Motor neuron (in vitro differentiated cells): ENCODE results near the gene ITGA2B. TPM values are rescaled to one million over a fixed set of nuclear protein-coding genes. Genes with fewer than 3 reads are reported as not detected.
"Not testable (repeated sequence)": the region's sequence is repeated elsewhere in the genome, so short reads cannot be mapped to it uniquely, and the experiment has no call there.

ENCODE experiments used
- ATAC-seq, 8 experiments: fragments of 200-7000 bp; cut with Tn5 transposase; replicated peaks in 6 of 8; 2 replicates each; pipeline ENCODE4 v1.8.0; 2021; ENCODE audit warnings: mild to moderate bottlenecking in 8 of 8, moderate library complexity in 8 of 8
- H3K27ac ChIP-seq, 2 donors: fragments of 250-450 bp; sonication (Bioruptor Pico); 2 replicates each; pipeline ENCODE4 v1.9.0; 2021; ENCODE audit warnings: antibody characterized with exemption in 2 of 2, mild to moderate bottlenecking in 2 of 2, moderate library complexity in 1 of 2
- H3K4me1 ChIP-seq, 2 donors: fragments of 250-450 bp; sonication (Bioruptor Pico); replicated peaks in 1 of 2; 2 replicates each; pipeline ENCODE4 v1.6.1; 2021; ENCODE audit warnings: antibody characterized with exemption in 2 of 2, mild to moderate bottlenecking in 2 of 2, moderate library complexity in 1 of 2
- H3K4me3 ChIP-seq, 5 donors: fragments of 250-450 bp; sonication (Bioruptor Pico); 2 replicates each; pipeline ENCODE4 v1.9.0; 2021; ENCODE audit warnings: antibody characterized with exemption in 5 of 5, mild to moderate bottlenecking in 5 of 5, moderate library complexity in 4 of 5
- WGBS, 10 experiments: fragments of 450-650 bp; shearing (Covaris generic); methylation state at CpG; one replicate each; pipeline ENCODE4 v1.0.0; 2022; 5-methylcytosine and 5-hydroxymethylcytosine counted together
- in situ Hi-C, 9 experiments: fragments of 400-800 bp; cut with MboI; loops; one replicate each; pipeline ENCODE4 v1.15.0; 2021; ENCODE audit warnings: low sequenced_read_pairs in 9 of 9, low pct_unique_long_range_greater_than_20kb in 2 of 9; ENCODE audit not compliant: unreplicated experiment in 9 of 9
- total RNA-seq, 8 experiments: library from RNA; unstranded; fragments of 300-600 nt; gene quantifications; 2 replicates each; pipeline versions ENCODE4 v1.2.3 to v1.2.4, GENCODE V29; 2022

The ITGA2B gene
- total RNA-seq, 8 experiments from 2014 or later: 0.38 to 3.4 (median 1.5) TPM

GRCh38 chr17:44375196-44376017 lies 14.0 kb downstream of the ITGA2B start:
- no peaks in the 10 kb centered on the region for H3K4me1 ChIP-seq
- H3K4me3 ChIP-seq: no peak overlapping the region
- in situ Hi-C loops: no loop called here
- WGBS, 10 experiments: 0 to 77% (median 30%) methylated on average over 1 to 7 of the region's 22 CpGs; no CpG with 5 or more reads in 4 of the 10 experiments
- H3K27ac ChIP-seq: no peak overlapping the region
- ATAC-seq: peak in 6 of 8 experiments; percentile 11 to 41 (median 20)

DNA sequence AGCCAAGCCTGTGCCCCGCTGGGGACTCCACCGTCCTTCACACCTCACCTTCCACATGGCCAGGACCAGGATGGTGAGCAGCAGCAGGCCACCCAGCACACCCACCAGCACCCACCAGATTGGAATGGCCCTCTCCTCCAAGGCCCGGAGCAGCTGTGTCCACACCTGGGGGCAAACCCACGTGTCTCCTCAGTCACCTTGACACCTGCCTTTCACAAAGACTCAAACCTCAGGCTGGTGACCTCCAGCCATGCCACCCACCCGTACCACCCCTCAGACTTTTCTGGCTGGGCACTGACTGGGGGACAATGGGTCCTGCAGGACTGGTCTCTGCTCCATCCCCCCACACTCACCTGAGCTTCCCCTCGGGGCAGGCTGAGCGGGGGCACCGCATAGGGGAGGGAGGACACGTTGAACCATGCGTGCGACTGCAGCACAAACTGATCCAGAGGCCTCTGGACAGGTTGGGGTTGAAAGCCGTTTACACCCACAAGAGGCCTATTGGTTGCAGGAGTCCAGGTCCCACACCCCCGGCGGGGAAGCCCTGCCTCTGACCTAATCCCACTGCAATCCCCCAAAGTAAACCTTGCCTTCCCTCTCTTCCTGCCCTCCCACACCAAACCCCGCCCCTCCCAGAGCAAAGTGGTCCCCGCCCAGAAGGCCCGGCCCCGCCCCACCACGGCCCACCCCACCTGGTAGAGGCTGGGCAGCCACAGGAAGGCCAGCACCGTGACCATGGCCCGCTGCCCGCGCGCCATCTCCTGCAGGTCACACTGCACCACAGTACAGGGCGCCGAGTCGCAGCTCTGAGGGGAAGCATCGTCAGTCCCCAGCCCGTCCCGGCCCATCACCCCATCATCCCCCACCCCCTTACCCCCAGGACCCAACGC lies 14.9 kb downstream of the ITGA2B start:
- H3K4me1 ChIP-seq: peaks cover 0 to 4% of the 10 kb centered on the region in 2 donors
- H3K4me3 ChIP-seq: no peak overlapping the region
- ATAC-seq: peak in 7 of 8 experiments; percentile 19 to 43 (median 32)
- H3K27ac ChIP-seq: no peak overlapping the region
- WGBS, 10 experiments: 80% methylated on average over 5 to 7 of the region's 31 CpGs; no CpG with 5 or more reads in 8 of the 10 experiments
- in situ Hi-C loops: no loop called here

DNA sequence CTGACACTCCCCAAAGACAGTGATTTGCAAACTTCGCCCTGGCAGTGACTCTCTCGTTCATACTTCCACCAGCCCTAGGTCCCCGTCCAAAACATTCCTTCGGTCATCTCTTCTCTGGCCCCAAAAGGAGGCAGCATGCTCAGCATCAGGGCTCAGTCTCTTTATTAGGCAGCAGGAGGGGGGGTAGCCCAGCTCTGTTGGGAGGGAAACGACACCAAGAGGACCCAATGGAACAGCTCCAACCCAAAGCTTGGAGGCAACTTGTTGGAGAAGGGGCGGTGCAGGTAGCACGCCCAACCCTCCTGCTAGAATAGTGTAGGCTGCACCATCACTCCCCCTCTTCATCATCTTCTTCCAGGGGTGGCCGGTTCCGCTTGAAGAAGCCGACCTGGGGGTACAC lies 17.4 kb downstream of the ITGA2B start:
- H3K4me1 ChIP-seq: peaks cover 0 to 9% of the 10 kb centered on the region in 2 donors
- H3K27ac ChIP-seq: no peak overlapping the region
- ATAC-seq: no peak
- no peak overlapping the region for H3K4me3 ChIP-seq
- WGBS, 10 experiments: 71 to 90% (median 77%) methylated on average over 2 to 6 of the region's 10 CpGs; no CpG with 5 or more reads in 3 of the 10 experiments
- in situ Hi-C loops: no loop called here

DNA sequence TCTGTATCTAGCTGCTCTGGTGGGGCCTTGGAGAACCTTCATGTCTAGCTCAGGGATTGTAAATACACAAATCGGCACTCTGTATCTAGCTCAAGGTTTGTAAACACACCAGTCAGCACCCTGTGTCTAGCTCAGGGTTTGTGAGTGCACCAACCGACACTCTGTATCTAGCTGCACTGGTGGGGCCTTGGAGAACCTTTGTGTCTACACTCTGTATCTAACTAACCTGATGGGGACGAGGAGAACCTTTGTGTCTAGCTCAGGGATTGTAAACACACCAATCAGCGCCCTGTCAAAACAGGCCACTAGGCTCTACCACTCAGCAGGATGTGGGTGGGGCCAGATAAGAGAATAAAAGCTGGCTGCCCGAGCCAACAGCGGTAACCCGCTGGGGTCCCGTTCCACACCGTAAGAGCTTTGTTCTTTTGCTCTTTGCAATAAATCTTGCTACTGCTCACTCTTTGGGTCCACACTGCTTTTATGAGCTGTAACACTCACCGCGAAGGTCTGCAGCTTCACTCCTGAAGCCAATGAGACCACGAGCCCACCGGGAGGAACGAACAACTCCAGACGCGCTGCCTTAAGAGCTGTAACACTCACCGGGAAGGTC lies 19.9 kb downstream of the ITGA2B start:
- H3K4me3 ChIP-seq: peak overlapping the region in 1 of 5 donors; percentile 4

GRCh38 chr17:44368391-44369243 lies 20.8 kb downstream of the ITGA2B start:
- H3K27ac ChIP-seq, ATAC-seq, in situ Hi-C loops, H3K4me3 ChIP-seq: not testable (repeated sequence)
- 47 to 100% (median 93%) methylated on average over 3 to 10 of the region's 42 CpGs; no CpG with 5 or more reads in 5 of the 10 experiments for WGBS, 10 experiments
- peaks cover 0 to 11% of the 10 kb centered on the region in 2 donors for H3K4me1 ChIP-seq

More for the DNA sequence above, 19.9 kb downstream of the ITGA2B start:
- 16 to 100% (median 41%) methylated on average over 1 to 6 of the region's 17 CpGs; no CpG with 5 or more reads in 4 of the 10 experiments for WGBS, 10 experiments
- Histone ChIP-seq H3K4me1 (peaks cover 0 to 11% of the 10 kb centered on the region in 2 donors), H3K27ac (peak overlapping the region in 1 of 2 donors; percentile 46)
- ATAC-seq, in situ Hi-C loops: not testable (repeated sequence)

DNA sequence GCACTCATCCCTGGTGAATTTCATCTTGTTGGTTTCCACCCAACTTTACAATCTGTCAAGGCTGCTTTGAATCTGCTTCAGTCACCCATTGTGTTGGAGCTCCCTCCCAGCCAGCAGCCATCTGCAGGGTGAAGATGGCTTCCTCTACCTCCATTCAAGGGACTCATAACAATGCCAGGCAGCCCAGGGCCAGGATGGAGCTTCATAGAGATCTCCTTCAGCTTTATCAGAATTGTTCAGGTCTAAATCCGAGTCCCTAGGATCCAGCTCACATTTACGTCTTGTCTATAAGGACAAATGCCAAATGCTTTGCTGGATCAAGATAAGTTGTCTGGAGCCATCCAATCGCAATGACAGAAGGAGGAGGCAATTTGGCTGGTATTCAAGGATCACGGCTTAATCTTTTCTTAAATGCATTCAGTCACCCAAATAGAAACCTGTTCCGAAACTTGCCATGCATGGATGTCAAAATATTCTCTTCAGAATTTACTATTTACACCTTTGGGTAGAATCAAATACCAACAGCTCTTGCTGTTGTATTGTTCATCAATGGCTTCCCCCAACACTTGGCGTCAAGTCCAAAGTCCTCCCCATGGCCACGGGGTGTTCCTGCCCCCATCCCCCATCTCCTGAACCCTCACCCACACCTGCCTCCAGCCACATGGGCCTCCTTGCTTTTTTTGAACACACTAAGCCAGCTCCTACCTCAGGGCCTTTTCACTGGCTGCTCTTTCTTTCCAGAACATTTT lies 22.0 kb downstream of the ITGA2B start:
- ATAC-seq: no peak
- 56 to 100% (median 92%) methylated on average over 1 to 6 of the region's 7 CpGs; no CpG with 5 or more reads in 1 of the 10 experiments for WGBS, 10 experiments
- in situ Hi-C loops: no loop called here
- no peak overlapping the region for H3K4me3 ChIP-seq
- H3K27ac ChIP-seq: no peak overlapping the region
- H3K4me1 ChIP-seq: peaks cover 0 to 11% of the 10 kb centered on the region in 2 donors

DNA sequence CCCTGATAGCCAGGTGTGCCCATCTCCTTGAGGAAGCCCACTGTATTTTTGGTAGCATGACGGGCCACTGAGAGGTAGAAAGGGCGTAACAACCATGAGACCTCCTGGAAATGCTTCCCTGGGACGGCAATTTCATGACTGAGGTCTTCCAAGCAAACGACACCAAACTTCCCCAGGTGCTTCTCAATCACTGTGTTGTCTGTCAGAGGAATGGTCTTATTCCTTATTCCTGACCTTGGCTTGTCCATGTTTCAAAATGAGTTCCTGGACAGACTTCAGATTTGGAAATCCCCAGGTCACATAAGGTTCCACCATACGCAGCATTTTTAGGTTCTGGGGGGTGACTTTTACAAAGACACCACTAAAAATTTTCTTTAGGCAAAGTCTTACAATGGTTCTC lies 24.4 kb downstream of the ITGA2B start:
- in situ Hi-C loops, H3K4me3 ChIP-seq, ATAC-seq, H3K27ac ChIP-seq: not testable (repeated sequence)
- peaks cover 23 to 35% of the 10 kb centered on the region in 2 donors for H3K4me1 ChIP-seq
- 64 to 100% (median 91%) methylated on average over 1 to 5 of the region's 5 CpGs; no CpG with 5 or more reads in 3 of the 10 experiments for WGBS, 10 experiments

GRCh38 chr17:44363613-44364159 lies 25.8 kb downstream of the ITGA2B start, which contains the start of gene FAM171A2:
Gene FAM171A2, minus strand, starts transcription at chr17:44363853. Its CDS starts 139 bp downstream, at chr17:44363714.
- in situ Hi-C loops: no loop called here
- Histone ChIP-seq H3K27ac (peak within 1 kb of the TSS; percentile 88 to 90), H3K4me1 (peaks cover 24 to 26% of the 10 kb centered on the region in 2 donors), H3K4me3 (peak within 1 kb of the TSS; percentile 70 to 93 (median 82))
- 13 to 50% methylated on average over 1 to 3 of the region's 63 CpGs; no CpG with 5 or more reads in 8 of the 10 experiments for WGBS, 10 experiments
- ATAC-seq: peak; percentile 70 to 89 (median 73)

DNA sequence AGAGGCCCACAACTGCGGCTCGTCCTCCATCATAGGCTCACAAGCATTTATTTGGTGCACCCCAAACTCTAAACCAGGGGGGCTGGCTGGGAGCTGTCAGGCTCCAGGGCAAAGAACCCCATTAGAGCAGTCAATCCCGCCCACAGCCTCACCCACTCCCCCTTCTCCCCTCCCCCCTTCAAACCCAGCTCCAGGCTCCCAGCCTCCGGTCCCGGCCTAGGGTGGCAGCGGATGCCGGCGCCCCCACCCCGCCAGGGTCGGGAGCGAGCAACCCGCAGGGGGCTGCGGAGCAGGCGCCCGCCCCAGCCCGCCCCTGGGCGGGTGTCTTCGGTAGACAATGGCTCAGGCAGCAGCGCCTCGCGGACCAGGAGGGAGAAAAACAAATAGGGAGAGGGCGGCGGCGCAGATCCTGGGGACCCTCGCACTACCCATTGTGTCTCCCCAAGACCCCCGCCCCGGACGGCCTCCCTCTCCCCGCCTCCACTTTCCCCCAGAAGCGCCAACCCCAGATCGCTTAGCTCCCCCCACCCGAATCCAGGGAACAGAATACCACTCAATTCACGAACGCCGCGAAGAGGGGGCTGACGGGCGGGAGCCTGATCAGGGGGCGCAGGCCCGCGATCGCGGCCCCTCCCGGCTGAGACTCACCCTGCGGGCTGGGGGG lies 26.4 kb downstream of the ITGA2B start:
- H3K4me1 ChIP-seq: peaks cover 24 to 26% of the 10 kb centered on the region in 2 donors
- H3K4me3 ChIP-seq: peak overlapping the region; percentile 70 to 93 (median 82)
- peak overlapping the region; percentile 88 to 90 for H3K27ac ChIP-seq
- WGBS, 10 experiments: no CpG with 5 or more reads among the region's 45 CpGs
- ATAC-seq: peak; percentile 27 to 68 (median 58)
- in situ Hi-C loops: no loop called here

- Histone ChIP-seq H3K27ac (peak overlapping the region; percentile 88 to 90), H3K4me1 (peaks cover 24 to 26% of the 10 kb centered on the region in 2 donors), H3K4me3 (peak overlapping the region; percentile 70 to 93 (median 82))
- WGBS, 10 experiments: no CpG with 5 or more reads among the region's 11 CpGs
- in situ Hi-C loops: no loop called here
- ATAC-seq: peak in 5 of 8 experiments; percentile 41 to 56 (median 50)
Measured at GRCh38 chr17:44362459-44362948, 26.9 kb downstream of the ITGA2B start.
